HG03066 (cell line): ENCODE results near the gene EHMT2.

Experiments
- ATAC-seq: cut with Tn5 transposase; IDR thresholded peaks from one replicate; pipeline ENCODE4 v1.9.1; 2021; ENCODE audit warnings: low read depth; ENCODE audit not compliant: unreplicated experiment

EHMT2 gene

DNA sequence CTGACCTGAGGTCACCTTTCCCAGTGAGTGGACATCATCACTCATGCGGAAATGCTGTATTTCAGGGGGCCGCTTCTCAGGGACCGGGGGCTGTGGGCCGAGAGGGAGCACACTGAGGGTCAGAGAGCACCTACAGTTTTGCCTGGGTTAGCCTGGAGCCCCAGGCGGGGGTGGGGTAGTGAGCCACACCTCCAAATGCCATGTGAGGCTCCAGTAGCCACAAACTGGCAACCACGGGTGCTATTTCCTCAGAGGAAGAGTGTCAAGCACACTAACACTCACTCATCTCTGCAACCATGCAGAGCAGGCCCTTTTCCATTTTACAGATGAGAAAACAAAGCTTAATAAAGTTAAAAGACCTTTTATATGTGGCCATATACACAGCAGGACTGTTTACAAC is 4.7 kb downstream of the EHMT2 start:
- ATAC-seq, result no peak

DNA sequence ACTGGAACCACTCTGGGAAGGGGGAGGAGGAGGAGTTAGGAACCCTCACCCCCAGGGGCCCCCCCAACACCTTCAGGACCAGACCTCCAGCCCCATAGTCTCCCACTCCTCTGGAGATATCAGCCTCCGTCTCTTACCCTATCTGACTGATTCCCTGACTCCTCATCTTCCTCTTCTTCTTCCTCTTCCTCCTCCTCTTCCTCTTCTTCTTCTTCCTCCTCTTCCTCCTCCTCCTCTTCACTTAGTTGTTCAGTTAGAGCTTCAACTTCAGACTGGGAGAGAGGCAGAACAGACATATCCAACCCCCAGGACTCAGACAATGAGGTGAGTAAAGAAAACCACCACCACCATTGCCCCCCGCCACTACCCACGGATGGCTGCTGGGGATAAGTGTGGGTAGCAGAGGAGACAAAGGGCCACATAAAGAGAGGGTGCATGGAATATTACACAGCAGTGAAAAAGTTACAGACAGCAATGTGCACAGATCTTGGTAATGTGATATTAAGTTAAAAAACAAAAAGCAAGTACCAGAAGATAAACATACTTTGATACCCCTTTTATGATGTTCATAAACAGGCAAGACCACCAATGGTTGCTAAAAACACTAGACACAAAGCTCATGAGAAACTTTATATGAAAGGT is 8.0 kb downstream of the EHMT2 start:
- ATAC-seq, result no peak

DNA sequence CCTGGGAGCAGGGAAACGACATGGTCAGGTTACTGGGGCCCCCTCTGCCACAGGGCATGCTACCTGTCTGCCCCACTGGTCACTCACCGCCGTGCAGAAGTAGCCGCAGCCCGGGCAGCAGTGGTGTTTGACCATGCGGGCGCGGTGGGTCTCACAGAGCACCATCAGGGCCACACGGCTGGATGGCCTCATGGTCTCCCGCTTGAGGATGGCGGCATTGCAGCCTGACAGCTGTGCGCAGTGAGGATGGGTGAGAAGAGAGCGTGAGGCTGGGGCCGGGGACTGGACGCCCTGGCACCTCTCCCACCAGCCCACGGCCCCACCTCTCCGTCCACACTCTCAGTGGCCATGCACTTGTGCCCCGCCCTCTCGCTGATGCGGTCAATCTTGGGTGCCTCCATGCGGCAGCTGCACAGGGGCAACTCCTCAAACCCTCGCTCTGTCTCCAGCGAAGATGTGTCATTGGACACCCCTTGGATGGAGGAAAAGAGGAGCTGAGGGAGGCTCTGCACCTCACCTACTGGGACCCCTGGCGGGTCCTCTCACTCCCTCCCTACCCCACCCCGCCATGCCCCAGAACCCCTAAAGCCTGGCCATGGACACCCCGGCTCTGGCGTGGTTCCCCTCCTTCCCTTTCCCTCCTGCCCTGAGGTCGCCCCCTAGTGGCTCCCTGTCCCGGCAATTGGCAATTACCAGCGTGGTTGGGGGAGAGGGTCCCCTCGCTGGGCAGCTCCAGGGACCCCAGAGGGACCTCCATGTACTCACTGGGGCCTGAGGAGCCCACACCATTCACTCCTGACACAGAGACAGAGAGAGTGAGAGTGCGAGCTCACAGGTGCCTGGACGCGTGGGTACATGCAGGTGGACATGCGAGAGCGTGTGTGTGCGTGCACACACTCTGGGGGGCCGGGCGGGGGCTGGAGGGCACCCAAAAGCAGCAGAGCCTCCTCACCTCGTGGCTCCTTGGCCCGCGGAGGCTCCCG is 8.9 kb downstream of the EHMT2 start:
- no peak for ATAC-seq

DNA sequence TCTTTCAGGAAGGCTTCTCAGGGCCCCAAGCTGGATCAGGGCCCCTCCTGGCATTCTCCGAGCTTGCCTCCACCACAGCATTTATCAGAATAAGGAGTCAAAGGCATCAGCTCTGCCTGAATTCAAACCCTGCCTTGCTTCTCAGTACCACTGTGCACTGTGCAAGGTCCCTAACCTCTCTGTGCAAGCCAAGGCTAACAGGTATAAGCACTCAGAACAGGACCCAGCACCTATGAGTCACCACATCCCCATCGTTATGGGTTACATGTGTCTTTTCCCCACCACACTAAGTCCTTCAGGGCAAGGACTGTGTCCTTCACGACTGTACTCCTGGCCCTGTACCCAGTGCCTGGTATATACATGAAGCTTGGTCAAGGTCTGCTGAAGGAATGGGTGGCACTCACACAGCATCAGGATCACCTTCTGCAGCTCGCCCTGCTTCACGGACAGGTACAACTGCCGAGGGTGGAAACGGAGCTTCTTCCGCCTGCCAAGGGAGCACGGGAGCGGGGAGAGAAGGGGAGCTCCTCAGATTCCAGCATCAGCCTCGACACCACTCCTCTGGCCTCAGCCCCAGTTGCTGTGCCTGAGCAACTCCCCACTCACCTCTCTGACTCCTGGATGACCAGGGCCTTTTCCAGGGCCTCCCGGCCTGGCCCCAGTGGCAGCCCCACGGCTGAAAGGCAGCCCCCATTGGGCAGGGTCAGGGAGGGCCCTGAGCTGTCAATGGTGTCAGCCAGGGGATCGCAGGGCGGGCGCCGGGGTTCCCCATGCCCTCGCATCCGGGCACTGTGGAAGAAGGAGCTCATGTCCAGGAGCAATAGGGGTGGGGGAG is 10.1 kb downstream of the EHMT2 start:
- ATAC-seq, result no peak

DNA sequence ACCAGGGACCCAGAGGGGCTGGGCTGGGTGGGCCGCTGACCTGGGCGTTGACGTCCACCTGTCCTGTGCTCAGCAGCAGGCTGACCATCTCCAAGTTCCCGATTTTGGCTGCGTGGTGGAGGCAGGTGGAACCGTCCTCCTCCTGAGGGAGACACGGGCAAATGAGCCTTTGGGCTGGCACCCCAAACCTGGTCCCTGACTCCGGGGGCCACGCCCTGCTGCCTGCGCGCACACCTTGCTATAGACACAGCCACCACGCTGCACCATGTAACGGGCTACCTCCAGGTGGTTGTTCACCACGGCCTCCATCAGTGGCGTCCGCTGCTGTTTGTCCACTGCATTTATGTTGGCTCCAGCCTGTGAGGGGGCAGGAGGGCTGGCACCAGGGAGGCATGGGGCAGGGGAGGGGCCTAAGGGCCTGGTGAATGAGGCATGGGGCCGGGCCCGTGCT is 10.9 kb downstream of the EHMT2 start:
- no peak for ATAC-seq

DNA sequence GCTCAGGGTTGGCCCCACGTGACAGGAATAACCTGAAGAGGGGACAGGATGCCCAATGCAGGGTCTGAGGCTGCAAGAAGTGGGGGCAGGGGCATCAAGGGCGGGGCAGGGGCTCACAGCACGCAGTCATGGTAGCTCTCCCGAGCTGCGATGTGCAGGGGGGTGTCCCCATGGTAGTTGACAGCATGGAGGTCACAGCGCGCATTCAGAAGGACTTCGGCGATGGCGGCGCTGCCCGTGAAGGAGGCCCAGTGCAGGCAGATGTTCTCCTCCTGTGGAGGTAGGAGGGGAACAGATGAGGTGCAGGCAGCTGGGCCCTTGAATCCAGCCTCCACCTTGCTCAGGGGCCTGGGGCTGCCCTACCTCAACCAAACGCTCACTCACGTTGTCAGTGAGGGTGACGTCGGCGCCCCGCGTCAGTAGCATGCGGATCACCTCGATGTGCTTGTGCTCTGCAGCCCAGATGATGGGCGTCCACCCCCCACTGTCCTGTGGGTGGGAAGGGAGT is 12.9 kb downstream of the EHMT2 start:
- no peak for ATAC-seq

DNA sequence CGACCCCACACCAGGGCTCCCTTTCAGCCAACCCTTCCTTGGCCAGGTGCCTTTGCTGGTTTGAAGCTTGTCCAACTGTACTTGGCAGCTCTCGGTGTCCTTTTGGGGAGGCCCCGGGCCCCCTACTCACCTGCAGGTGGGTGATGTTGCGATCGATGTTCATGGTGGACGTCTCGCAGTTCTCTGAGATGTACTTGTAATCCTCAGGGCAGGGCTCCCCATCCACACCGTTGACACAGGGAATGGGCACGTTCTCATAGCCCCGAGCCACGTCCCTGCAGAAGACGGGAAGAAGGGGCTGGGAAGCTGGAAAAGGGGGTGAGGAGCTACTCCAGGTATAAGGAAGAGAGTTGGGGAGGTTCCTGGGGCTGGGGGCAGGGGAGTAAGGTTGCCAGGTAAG is 13.8 kb downstream of the EHMT2 start:
- ATAC-seq, result no peak

DNA sequence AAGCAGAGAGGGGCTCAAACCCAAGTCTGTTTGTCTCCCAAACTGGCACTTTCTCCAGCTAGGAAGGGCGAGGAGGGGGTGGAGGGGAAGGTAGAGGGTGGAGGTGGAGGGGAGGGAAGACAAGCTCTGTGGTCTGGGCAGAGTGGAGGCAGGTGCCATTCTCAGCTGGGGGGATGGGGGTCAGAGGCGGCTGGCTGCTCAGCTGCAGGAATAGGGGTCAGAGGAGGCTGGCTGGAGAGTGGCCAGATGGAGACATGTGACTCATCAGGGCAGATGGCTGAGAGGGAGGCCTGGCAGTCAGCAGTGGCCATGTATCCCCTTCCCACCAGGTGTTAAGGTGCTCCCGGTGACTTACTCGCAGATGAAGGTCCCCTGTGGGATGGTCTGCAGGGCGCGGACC is 15.2 kb downstream of the EHMT2 start:
- ATAC-seq, result no peak

DNA sequence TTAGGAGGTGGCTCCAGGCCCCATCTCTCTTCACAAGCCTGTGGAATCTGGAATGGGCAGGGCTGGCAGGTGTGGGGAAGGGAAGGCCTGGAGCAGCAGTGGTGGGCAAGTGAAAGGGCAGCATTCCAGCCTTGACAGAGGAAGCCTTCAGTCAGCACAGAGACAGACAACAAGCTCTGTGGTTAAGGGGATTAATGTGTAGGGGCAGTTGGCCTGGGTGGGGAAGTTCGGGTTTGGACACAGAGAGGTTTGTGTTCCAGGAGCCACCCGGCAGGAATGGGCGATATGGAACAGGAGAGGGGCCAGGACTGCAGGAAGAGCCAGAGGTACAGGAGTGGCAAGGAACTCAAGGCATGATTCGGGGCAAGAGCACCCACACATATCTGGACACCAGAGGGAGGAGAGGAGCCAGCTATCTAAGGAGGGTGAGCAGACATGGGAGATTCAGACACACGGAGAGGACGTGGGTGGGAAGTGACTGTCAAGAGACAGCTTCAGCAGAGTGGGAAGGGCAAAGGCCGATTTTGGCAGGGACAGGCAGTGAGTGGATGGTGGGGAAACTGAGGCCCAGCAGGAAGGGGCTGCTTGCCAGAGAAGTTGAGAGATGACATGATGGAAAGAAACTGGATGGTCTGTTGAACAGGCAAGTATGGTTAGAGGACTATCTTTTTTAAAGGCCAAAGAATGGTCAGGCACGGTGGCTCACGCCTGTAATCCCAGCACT is 16.2 kb downstream of the EHMT2 start:
- no peak for ATAC-seq

DNA sequence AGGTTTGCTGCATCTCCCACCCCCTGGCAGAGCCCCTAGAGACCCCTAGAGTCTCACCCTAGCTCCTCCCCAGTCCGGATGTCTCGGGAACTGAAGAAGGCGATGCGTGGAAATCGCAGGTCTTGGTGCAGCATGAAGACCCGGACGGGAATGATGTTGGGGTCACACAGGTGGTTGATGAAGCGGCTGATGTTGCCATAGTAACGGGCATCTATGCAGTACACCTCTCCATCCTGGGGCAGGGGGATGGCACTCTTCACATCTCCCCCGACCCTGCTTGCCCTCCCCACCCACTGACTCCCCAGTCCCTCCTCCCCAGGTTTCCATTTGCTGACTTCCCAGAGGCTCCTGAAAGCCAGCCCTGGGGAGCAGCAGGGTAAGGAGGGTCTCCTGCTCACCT is 16.9 kb downstream of the EHMT2 start:
- ATAC-seq, result no peak

DNA sequence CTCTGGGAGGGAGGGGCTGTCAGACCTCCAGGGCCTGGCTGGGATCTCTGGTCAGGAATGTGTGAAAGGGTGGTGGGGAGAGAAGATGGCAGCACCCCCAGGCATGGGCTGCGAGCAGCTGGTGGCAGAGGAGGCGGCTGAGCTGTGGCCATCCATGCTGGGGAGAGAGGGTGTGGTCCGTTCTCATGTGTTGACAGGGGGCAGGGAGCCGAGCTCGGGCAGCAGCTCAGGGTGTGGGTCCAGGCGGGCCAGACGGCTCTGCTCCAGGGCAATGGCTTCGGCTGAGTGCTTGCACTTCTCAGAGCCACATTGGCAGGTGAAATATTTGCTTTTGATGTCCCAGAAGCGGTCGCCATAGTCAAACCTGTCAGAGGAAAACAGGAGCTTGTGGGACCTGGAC is 17.6 kb downstream of the EHMT2 start:
- ATAC-seq, result no peak

DNA sequence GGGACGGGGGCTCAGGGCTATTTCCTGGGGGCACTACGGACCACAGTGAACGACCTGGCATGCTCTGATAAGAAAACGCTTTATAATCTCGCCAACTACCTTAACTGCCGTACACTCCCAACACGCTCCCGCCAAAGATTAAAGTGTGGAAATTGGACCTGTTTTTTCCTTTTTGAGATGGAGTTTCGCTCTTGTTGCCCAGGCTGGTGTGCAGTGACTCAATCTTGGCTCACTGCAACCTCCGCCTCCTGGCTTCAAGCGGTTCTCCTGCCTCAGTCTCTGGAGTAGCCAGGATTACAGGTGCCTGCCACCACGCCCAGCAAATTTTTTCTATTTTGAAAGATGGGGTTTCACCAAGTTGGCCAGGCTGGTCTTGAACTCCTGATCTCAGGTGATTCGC is 18.4 kb downstream of the EHMT2 start:
- no peak for ATAC-seq

DNA sequence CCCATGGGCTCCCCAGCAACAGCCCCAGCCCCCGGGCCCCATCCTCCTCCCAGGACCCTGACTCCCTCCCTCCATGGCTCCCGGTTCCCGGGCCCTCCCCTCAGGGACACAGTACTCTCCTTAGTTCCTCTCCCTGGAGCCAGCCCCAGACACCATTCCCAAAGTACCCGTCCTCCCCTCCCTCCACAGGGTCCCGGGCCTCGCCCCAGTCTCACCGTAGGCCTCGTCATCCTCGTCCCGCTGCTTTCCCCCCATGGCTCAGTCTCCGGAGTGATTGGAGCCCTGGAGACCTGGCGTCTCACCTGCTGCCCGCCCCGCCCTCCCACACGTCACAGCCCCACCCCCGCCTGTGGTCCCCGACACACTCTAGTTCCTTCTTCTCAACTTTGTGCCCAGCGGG is 18.8 kb downstream of the EHMT2 start, which contains the start of gene SLC44A4:
Gene SLC44A4, minus strand, starts transcription at position 272 of the 400 bp plus-strand sequence. Its CDS starts 17 bp downstream, at position 255.
- ATAC-seq, result no peak

DNA sequence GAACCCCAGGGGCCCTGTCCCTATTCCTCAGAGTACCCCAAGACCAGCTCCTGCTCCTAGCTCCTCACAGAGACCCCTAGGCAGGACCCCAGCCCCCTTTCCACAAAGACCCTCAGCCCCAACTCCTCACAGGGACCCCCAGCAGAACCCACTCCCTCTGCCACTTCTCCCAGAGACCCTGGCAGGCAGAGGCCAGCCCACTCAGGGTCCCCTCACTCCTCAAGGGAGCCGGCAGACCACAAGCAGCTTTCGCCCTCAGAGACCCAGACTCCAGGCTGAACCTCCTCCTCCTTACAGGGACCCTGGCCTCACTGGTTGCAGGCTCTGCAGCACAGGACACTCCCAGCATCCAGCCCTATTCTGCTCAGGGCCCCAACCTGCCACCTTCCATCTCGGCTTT is 19.3 kb downstream of the EHMT2 start:
- no peak for ATAC-seq

DNA sequence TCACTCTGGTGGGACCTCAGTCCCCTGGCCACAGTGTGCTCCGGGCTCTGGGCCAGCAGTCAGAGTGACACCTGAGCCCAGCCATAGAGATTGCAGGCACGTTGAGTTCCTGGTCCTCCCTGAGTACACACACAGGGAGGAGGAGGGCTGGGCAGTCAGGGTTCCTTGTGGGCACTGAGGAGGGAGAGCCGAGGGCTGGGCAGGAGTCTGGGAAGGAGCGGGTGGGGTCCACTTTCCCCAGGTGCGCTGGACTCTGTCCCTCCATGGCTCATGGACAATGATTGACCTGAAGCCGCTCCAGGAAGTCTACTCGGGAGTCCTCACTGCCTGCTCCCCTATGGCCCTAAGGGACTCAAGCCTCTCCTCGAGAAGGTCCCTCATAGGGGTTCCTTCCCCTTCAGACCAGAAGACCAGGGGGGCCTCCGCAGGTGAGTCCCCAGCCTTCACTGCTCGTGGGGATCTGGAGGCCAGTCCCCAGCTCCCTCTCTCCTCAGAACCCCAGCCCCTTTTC is 19.8 kb downstream of the EHMT2 start:
- ATAC-seq, result no peak

DNA sequence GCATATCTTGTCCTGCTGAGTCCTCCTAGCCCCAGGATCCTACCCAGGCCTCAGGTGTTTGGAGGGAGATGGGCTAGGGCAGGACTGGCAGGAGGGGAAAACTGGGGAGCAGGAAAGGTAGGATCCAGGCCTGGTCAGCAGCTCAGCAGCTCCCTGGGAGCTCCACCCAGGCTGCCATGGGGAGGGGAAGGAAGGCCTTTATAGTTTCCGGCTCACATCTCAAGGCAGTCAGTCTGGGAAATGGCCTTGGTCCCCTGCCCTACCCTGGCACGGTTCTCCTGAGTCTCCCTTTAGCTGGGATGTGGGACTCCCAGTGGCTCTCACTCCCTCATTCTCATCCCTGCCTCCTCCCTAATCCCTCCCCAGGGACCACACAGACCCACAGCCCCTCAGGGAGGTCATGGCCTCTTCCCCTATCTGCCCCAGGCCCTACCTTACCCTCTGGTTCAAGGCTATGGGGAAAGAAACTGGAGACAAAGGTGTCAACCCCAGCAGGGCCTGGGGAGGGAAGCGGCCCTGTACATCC is 20.3 kb downstream of the EHMT2 start:
- no peak for ATAC-seq

DNA sequence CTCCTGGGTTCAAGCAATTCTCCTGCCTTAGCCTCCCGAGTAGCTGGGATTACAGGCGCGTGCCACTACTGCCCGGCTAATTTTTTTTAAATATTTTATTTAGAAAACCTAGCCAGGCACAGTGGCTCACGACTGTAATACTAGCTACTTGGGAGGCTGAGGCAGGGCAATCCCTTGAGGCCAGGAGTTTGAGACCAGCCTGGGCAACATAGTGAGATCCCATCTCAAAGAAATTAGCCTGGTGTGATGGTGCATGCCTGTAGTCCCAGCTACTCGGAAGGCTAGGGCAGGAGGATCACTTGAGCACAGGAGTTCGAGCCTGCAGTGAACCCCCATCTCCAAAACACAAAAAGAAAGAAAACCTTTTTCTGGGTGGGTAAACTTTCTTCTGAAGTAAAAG is 21.1 kb downstream of the EHMT2 start:
- no peak for ATAC-seq

DNA sequence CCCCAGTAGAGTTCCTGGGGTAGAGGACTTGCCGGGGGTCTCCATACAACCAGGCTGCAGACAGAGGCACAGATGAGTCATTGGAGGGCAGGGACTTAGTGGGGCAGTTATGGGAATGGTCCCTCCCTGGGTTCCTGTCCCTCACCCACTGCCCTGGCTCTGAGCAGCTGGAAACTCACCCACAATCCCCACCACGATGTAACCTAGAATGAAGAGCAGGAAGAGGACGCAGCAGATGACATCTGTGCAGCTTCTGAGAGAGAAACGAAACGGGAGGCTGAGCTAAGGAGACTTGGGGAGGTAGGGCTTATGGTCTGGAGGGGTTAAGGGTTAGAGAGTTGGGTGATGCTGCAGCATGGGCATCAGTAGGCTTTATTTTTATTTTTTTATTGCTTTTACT is 21.6 kb downstream of the EHMT2 start:
- no peak for ATAC-seq

DNA sequence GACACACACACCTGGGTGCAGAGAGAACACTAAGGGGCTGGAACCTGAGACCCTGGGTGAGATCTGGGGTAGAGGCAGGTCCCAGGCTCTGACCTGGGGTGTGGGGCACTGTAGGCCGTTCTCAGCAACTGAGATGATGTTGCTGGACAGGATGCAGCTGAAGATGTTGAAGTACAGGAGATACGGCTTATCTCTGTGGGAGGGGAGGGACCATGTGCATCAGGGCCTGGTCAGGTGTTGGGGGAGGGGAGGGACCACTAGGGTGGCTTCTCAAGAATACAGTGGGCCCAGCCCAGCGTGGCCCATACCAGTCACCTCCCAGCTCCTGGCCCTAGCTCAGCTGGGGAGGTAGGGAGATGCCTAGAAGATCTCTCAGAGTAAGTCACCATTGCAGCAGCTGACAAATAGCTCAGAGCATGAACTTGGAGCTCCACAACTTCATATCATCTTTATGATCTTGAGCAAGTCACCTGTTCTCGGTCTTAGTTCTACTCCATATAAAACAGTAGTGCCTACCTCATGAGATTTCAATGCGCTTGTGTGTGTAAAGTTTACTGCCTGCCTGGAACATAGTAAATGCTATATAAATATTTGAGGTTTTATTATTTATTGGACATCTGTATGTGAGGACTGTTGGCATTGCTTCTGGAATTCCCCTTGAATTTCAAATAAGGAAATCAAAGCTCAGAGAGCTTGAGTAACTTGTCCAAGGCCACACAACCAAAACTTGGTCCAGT is 22.5 kb downstream of the EHMT2 start:
- no peak for ATAC-seq
